Panc1 (cell line): ENCODE data around the gene KLF15.

Experiments
- POLR2AphosphoS5 ChIP-seq: IDR thresholded peaks from 2 replicates; pipeline ENCODE4 v1.6.1; 2012; ENCODE audit warnings: mild to moderate bottlenecking, low read depth, low read length, moderate library complexity
- TF ChIP-seq, protein P1 (sequence below): fragments of 450-650 bp; IDR thresholded peaks from 2 replicates; pipeline ENCODE4 v1.5.1; 2017; ENCODE audit warnings: mild to moderate bottlenecking
- TF ChIP-seq, protein P2 (sequence below), 2 experiments: IDR thresholded peaks; 2 replicates each; pipeline ENCODE4 v1.6.1; 2011 to 2012; ENCODE audit warnings: low read depth in 2 of 2, control low read depth in 1 of 2, low read length in 1 of 2, mild to moderate bottlenecking in 1 of 2, moderate library complexity in 1 of 2; ENCODE audit not compliant: insufficient read depth in 1 of 2

DNA sequence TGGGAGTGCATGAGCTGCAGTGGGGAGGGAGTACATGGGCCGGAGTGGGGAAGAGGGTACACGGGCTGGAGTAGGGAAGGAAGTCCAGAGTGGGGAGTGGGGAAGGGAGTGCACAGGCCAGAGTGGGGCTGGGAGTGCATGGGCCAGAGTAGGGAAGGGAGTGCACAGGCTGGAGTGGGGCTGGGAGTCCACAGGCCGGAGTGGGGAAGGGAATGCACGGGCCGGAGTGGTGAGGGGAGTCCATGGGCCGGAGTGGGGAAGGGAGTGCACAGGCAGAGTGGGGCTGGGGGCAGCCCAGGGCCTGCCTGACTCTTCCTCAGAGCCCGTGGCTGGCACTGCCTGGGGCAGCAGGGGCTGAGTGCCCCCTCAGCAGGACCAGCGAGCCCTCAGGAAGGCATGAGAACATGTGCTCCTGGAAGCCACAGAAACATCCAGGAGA lies 40.7 kb downstream of the KLF15 start:
- TF ChIP-seq, protein P1, sequence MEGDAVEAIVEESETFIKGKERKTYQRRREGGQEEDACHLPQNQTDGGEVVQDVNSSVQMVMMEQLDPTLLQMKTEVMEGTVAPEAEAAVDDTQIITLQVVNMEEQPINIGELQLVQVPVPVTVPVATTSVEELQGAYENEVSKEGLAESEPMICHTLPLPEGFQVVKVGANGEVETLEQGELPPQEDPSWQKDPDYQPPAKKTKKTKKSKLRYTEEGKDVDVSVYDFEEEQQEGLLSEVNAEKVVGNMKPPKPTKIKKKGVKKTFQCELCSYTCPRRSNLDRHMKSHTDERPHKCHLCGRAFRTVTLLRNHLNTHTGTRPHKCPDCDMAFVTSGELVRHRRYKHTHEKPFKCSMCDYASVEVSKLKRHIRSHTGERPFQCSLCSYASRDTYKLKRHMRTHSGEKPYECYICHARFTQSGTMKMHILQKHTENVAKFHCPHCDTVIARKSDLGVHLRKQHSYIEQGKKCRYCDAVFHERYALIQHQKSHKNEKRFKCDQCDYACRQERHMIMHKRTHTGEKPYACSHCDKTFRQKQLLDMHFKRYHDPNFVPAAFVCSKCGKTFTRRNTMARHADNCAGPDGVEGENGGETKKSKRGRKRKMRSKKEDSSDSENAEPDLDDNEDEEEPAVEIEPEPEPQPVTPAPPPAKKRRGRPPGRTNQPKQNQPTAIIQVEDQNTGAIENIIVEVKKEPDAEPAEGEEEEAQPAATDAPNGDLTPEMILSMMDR = no peak
- TF ChIP-seq, protein P2, sequence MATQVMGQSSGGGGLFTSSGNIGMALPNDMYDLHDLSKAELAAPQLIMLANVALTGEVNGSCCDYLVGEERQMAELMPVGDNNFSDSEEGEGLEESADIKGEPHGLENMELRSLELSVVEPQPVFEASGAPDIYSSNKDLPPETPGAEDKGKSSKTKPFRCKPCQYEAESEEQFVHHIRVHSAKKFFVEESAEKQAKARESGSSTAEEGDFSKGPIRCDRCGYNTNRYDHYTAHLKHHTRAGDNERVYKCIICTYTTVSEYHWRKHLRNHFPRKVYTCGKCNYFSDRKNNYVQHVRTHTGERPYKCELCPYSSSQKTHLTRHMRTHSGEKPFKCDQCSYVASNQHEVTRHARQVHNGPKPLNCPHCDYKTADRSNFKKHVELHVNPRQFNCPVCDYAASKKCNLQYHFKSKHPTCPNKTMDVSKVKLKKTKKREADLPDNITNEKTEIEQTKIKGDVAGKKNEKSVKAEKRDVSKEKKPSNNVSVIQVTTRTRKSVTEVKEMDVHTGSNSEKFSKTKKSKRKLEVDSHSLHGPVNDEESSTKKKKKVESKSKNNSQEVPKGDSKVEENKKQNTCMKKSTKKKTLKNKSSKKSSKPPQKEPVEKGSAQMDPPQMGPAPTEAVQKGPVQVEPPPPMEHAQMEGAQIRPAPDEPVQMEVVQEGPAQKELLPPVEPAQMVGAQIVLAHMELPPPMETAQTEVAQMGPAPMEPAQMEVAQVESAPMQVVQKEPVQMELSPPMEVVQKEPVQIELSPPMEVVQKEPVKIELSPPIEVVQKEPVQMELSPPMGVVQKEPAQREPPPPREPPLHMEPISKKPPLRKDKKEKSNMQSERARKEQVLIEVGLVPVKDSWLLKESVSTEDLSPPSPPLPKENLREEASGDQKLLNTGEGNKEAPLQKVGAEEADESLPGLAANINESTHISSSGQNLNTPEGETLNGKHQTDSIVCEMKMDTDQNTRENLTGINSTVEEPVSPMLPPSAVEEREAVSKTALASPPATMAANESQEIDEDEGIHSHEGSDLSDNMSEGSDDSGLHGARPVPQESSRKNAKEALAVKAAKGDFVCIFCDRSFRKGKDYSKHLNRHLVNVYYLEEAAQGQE (IDR thresholded peaks at IDR 0.05; ENCODE audit: insufficient read depth in 1 of 2, low read depth in 2 of 2, low read length in 1 of 2) = no peak
- TF ChIP-seq POLR2AphosphoS5 = no peak
